ENCODE measurements around the gene CELF2. TPM values are rescaled to one million over a fixed set of nuclear protein-coding genes. Genes with fewer than 3 reads are reported as not detected.
"Not testable (repeated sequence)": the region's sequence is repeated elsewhere in the genome, so short reads cannot be mapped to it uniquely, and the experiment has no call there.

The CELF2 gene
- total RNA-seq, 1 donor from 2014 or later, result 3.5 TPM

GRCh38 chr10:11177926-11178471 lies 160.3 kb downstream of the CELF2 start:
- no peak for ATAC-seq

GRCh38 chr10:11178606-11179515 lies 161.2 kb downstream of the CELF2 start:
- peak; percentile 76 for ATAC-seq

GRCh38 chr10:11179516-11180105 lies 161.9 kb downstream of the CELF2 start:
- ATAC-seq, result no peak

GRCh38 chr10:11180228-11180627 lies 162.6 kb downstream of the CELF2 start:
- ATAC-seq, result peak; percentile 32

GRCh38 chr10:11181978-11182377 lies 164.3 kb downstream of the CELF2 start:
- no peak for ATAC-seq

GRCh38 chr10:11183015-11183414 lies 165.3 kb downstream of the CELF2 start:
- no peak for ATAC-seq

- ATAC-seq, result no peak
Measured at GRCh38 chr10:11184093-11184492, 166.4 kb downstream of the CELF2 start.

GRCh38 chr10:11185128-11185665 lies 167.5 kb downstream of the CELF2 start:
- not testable (repeated sequence) for ATAC-seq

GRCh38 chr10:11186374-11186773 lies 168.7 kb downstream of the CELF2 start:
- ATAC-seq, result no peak

GRCh38 chr10:11189582-11190376 lies 172.1 kb downstream of the CELF2 start:
- ATAC-seq, result no peak

- ATAC-seq, result no peak
Measured at GRCh38 chr10:11191190-11191589, 173.5 kb downstream of the CELF2 start.

GRCh38 chr10:11191678-11192077 lies 174.0 kb downstream of the CELF2 start:
- no peak for ATAC-seq

GRCh38 chr10:11192304-11193000 lies 174.8 kb downstream of the CELF2 start:
- ATAC-seq, result no peak

GRCh38 chr10:11193001-11193551 lies 175.4 kb downstream of the CELF2 start:
- no peak for ATAC-seq

- no peak for ATAC-seq
Measured at GRCh38 chr10:11194859-11195586, 177.4 kb downstream of the CELF2 start.

- no peak for ATAC-seq
Measured at GRCh38 chr10:11195623-11196022, 178.0 kb downstream of the CELF2 start.

GRCh38 chr10:11197266-11197712 lies 179.6 kb downstream of the CELF2 start:
- ATAC-seq, result peak; percentile 23

- no peak for ATAC-seq
Measured at GRCh38 chr10:11197878-11198277, 180.2 kb downstream of the CELF2 start.

GRCh38 chr10:11201911-11202310 lies 184.2 kb downstream of the CELF2 start:
- no peak for ATAC-seq

- peak; percentile 32 for ATAC-seq
Measured at GRCh38 chr10:11204351-11204942, 186.8 kb downstream of the CELF2 start.
